HUES64 (cell line): ENCODE results near the gene CCN5.

ENCODE experiments used
- H3K27ac ChIP-seq: 2 replicates; pipeline ENCODE4 v1.7.0; 2013; ENCODE audit warnings: low read depth, low read length, inconsistent platforms
- H3K27me3 ChIP-seq: 2 replicates; pipeline ENCODE4 v1.6.1; 2013; ENCODE audit warnings: mild to moderate bottlenecking, low read length; ENCODE audit not compliant: insufficient read depth
- H3K36me3 ChIP-seq: 2 replicates; pipeline ENCODE4 v1.6.1; 2013; ENCODE audit warnings: mild to moderate bottlenecking, low read length; ENCODE audit not compliant: insufficient read depth
- H3K4me1 ChIP-seq: 2 replicates; pipeline ENCODE4 v1.6.1; 2013; ENCODE audit warnings: mild to moderate bottlenecking, low read length, moderate library complexity; ENCODE audit not compliant: insufficient read depth
- H3K4me3 ChIP-seq: 2 replicates; pipeline ENCODE4 v1.5.1; 2013; ENCODE audit warnings: mild to moderate bottlenecking, low read length, moderate library complexity
- H3K9ac ChIP-seq: 2 replicates; pipeline ENCODE4 v1.6.1; 2013; ENCODE audit warnings: mild to moderate bottlenecking, low read depth, low read length
- H3K9me3 ChIP-seq: 2 replicates; pipeline ENCODE4 v1.6.1; 2013; ENCODE audit warnings: low read depth, low read length; ENCODE audit not compliant: insufficient read depth
- WGBS: fragments of 150-250, 120-280 bp; methylation state at CpG from one replicate; pipeline ENCODE4 v1.1.7; 2013; ENCODE audit warnings: missing lambda C conversion rate; 5-methylcytosine and 5-hydroxymethylcytosine counted together

The CCN5 gene

DNA sequence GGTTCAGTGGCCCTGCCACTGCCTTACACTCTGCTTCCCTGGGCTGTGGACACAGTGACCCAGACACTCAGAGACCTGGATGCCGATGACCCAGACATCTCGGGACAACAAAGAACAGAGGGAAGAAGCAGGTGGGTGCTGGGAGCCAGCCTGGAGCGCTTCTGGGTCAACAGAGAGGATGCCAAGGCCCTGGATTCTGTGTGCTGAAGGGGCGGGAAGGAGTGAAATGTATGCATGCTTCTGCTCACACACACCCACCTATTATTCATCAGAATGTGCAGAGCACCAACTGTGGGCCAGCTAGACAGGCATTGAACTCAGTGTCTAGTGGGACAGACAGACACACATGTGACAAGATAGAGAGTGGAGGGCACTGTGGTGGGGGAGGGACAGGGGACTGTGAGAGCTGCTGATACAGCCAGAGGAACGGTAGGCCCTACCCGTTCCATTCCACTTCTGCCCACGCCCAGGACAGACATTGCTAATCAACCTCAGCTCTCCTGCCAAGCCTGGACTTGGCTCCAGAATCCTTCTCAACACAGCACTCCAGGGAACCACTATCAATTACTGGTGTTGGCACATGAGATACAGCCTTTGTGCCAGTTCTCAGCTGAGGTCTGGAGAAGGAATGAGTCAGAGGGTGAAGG is 50.7 kb downstream of the CCN5 start:
- Histone ChIP-seq H3K36me3 (no peaks in the 10 kb centered on the region), H3K27me3 (no peaks in the 10 kb centered on the region), H3K27ac (no peak overlapping the region), H3K4me3 (no peak overlapping the region), H3K9ac (no peak overlapping the region), H3K9me3 (no peaks in the 10 kb centered on the region), H3K4me1 (peaks cover 4% of the 10 kb centered on the region; the same call in 1 of the 2 replicates)
- 87% methylated on average over 7 of the region's 7 CpGs for WGBS

DNA sequence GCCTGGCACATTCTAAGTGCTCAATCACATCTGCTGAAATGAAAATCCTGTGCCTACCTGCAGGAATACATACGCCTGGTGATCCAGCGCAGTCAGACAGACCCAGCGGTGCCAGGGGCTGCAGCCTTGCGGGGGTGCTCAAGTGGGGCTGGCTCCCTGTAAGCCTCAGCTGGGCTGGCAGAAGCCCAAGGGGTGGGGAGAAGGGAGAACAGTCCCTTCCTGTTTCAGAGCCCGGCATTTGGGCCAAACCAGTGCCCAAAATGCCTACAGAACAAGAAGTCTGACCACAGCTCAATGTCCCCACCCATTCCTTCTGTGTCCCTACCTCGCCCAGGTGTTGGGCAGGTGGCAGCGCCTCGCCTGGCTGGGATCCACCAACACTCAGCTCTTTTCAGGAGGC is 53.1 kb downstream of the CCN5 start:
- Histone ChIP-seq H3K27me3 (no peaks in the 10 kb centered on the region), H3K9me3 (no peaks in the 10 kb centered on the region), H3K4me1 (0 out of 2 replicates have a peak, but pooled peaks cover 4% of the 10 kb centered on the region), H3K4me3 (no peak overlapping the region), H3K36me3 (no peaks in the 10 kb centered on the region), H3K27ac (no peak overlapping the region), H3K9ac (no peak overlapping the region)
- WGBS = 93% methylated on average over 8 of the region's 8 CpGs

DNA sequence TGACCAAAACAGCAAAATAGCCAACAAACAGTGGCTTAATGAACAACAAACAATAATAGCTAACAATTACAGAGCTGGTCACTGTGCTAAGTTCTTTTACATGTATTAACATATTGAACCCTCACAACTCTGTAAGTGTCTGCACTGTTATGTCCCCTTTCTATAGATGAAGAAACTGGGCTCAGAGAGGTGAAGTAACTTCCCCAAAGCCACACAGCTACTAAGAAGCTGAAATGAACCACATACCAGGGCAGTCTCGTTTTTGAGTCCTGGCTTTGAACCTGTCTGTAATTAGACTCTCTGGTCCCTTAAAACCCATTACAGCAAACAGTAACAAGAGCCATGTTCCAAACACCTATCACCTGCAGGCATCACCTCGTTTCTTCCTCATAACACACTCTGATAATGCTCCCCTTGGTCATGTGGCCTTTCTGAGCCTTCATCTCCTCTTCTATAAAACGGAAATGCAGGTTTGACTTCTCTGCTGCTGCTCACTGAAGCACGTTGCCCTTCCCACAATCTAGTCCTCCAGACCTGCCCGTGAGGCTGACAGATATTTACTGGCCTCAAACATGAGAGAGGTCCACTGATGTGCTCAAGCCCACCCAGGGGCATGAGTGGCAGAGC is 53.8 kb downstream of the CCN5 start:
- no peaks in the 10 kb centered on the region for H3K27me3 ChIP-seq

DNA sequence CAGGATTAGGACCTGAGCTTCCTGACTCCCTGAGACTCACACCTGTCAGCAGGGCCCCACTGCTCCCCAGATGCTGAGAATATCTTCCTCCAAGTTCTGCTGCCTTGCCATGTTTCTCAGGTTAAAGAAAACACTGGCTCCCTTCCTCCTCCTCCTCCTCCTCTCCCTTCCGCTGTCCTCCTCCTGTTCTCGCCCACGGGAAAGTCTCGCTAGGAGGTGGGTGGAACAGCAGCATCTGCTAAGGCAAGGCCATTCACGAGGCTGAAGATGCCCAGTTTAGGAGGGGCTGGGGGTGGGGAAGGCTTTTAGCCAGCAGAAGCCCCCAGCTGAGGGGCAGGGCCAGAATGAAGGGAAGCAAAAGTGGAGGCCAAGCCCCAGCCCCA is 54.3 kb downstream of the CCN5 start:
- WGBS = 71% methylated on average over 5 of the region's 5 CpGs
- Histone ChIP-seq H3K36me3 (no peaks in the 10 kb centered on the region), H3K4me3 (no peak overlapping the region), H3K9me3 (no peaks in the 10 kb centered on the region), H3K4me1 (0 out of 2 replicates have a peak, but pooled peaks cover 4% of the 10 kb centered on the region), H3K27me3 (no peaks in the 10 kb centered on the region), H3K27ac (no peak overlapping the region), H3K9ac (no peak overlapping the region)

More for the DNA sequence above, 53.8 kb downstream of the CCN5 start:
- 82% methylated on average over 5 of the region's 5 CpGs for WGBS
- Histone ChIP-seq H3K4me3 (no peak overlapping the region), H3K27ac (no peak overlapping the region), H3K4me1 (0 out of 2 replicates have a peak, but pooled peaks cover 4% of the 10 kb centered on the region), H3K9me3 (no peaks in the 10 kb centered on the region), H3K9ac (no peak overlapping the region), H3K36me3 (no peaks in the 10 kb centered on the region)

DNA sequence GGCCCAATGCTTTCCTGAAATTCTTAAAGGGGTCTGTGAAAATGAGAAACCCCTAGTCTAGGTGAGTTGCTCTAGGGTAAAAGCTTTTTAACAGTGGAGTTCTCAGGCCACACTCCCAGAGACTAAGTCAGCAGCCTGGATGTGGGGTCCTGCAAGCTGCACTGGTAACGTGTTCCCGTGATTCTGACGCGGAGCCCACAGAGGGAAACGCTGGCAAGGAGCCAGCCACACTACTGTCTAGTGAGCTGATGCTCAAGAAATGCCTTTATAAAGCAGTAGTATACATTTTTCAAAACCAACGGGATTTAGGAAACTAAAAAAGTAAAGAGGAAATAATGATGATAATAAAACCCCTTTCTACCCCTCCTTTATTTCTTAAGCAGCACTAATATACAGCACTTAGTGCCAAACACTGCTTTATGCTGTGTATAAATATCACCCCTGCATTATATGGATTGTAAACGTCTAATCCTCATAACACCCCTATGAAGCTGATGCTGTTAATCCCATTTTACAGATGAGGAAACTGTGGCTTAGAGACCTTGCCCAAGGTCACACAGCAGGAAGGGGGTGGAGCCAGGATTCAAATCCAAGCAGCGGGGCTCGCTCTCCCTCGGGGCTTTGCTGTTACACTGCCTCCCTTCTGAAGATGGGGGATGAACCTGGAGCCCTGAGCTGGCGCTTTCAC is 55.5 kb downstream of the CCN5 start:
- H3K36me3 ChIP-seq = no peaks in the 10 kb centered on the region
- H3K27ac ChIP-seq = no peak overlapping the region
- no peaks in the 10 kb centered on the region for H3K9me3 ChIP-seq
- no peaks in the 10 kb centered on the region for H3K4me1 ChIP-seq
- H3K4me3 ChIP-seq = no peak overlapping the region
- H3K9ac ChIP-seq = no peak overlapping the region
- H3K27me3 ChIP-seq = no peaks in the 10 kb centered on the region
- 82% methylated on average over 10 of the region's 11 CpGs for WGBS

DNA sequence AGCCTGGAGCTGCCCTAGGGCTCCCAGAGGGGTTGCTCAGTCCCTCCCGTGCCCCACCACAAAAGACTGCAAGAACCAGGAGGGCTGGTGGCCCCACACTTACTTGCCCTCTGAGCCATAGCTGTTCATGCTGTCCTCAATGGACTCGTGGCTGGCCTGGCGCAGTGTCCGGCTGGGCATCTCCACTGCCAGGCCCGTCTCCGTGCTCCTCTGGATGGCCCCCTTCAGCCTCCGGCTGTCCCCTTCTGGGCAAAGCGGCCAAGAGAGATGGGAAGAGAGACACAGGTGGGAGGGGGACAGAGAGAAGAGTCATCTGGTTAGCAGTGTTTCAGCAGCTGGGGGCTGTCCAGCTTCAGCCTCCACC is 56.0 kb downstream of the CCN5 start:
- H3K27me3 ChIP-seq = no peaks in the 10 kb centered on the region
- no peaks in the 10 kb centered on the region for H3K36me3 ChIP-seq
- H3K9ac ChIP-seq = no peak overlapping the region
- no peaks in the 10 kb centered on the region for H3K9me3 ChIP-seq
- H3K27ac ChIP-seq = no peak overlapping the region
- H3K4me1 ChIP-seq = no peaks in the 10 kb centered on the region
- WGBS = 91% methylated on average over 8 of the region's 8 CpGs
- H3K4me3 ChIP-seq = no peak overlapping the region

DNA sequence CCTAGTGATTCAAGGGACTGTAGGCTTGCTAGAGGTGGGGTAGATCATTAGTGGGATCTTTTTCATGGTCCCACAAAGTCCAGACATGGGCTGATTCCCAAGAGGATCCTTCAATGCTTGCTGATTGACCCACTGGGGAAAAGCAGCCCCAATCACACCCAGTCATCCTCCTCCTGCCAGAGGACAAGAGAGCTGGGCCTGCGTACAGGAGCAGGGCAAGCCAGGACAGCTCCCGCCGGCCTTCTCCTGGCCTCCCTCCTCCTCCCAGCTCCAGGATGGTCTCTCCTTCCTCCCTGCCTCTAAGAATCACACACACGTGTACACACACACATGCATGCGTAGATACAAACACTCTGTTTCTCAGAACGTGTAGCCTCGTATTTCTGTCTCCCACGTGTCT is 57.5 kb downstream of the CCN5 start:
- Histone ChIP-seq H3K9ac (no peak overlapping the region), H3K4me3 (no peak overlapping the region), H3K27me3 (no peaks in the 10 kb centered on the region), H3K27ac (no peak overlapping the region), H3K9me3 (no peaks in the 10 kb centered on the region), H3K4me1 (no peaks in the 10 kb centered on the region), H3K36me3 (no peaks in the 10 kb centered on the region)
- 81% methylated on average over 8 of the region's 8 CpGs for WGBS

DNA sequence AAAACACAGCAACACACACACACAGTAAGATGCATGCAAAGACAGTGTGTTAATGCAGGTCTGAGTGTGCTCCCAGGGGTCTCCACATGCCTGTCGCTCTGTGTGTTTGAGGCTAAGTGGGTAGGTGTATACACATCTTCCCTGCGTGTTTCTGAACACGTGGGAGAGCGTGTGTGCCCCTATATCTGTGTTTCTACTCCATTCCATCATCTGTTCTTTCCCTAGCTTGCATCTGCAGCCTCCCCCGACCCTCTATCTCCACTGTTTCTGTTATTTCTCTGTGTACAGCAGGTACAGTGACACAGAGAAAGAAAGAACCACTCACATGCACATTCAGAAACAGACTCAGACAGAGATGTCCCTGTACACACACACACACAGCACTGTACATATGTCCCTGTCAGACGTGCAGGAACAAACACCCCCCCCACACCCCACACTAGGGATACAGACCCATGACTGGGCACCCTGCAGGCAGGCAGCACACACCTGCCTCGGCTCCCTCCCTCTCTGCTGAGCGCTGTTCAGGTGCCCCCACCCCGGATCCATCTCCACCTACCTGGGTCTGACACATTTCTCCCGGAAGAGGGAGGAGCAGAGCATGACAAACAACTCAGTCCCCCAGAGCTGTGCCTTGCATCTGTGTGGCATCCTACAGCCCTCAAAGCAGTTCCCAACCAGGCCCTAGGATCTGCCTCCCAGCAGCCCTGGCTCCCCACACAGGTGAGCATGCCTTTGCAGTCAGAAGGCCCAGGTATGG is 58.1 kb downstream of the CCN5 start:
- Histone ChIP-seq H3K4me1 (no peaks in the 10 kb centered on the region), H3K36me3 (no peaks in the 10 kb centered on the region), H3K9ac (no peak overlapping the region), H3K4me3 (no peak overlapping the region), H3K27me3 (no peaks in the 10 kb centered on the region), H3K9me3 (no peaks in the 10 kb centered on the region), H3K27ac (no peak overlapping the region)
- 80% methylated on average over 10 of the region's 10 CpGs for WGBS

DNA sequence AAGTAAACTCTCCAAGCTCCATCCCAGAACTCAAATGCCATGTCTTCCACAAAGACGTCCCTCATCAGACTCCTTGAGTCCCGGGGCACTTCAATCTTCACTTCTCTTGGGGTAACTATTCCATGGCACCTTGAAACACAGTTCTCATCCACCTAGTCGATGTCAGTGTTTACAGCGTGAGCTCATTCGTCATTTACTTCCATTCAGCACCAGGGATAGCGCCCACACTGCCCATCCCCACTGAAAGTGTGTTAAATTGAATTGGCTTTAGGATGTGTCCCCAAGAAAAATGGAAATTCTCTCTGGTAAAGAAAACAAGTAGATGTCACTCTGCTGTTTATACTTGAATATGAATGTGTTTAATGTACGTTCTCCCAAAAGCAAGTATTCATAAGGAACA is 61.8 kb downstream of the CCN5 start:
- Histone ChIP-seq H3K27me3 (no peaks in the 10 kb centered on the region), H3K4me1 (no peaks in the 10 kb centered on the region), H3K9me3 (no peaks in the 10 kb centered on the region), H3K4me3 (no peak overlapping the region), H3K27ac (no peak overlapping the region), H3K36me3 (no peaks in the 10 kb centered on the region), H3K9ac (no peak overlapping the region)
- 15% methylated on average over 6 of the region's 7 CpGs for WGBS
